ENCODE results near the gene GCGR.

The GCGR gene

GRCh38 chr17:81833160-81833920 is 29.4 kb downstream of the GCGR start, which contains the start of gene MCRIP1:
TSS of gene MCRIP1 (minus strand) at chr17:81833291. CDS start at chr17:81824506, 8,785 bp downstream.
- H3K9me3 ChIP-seq (ENCODE audit: control insufficient read depth, insufficient read depth, low read depth, low read length), result no peaks in the 10 kb centered on the region
- ChIA-PET POLR2A (interaction anchor here (0.6 to 2.0 kb wide), 26 partner anchors 8 to 265 kb away, joined by 3 to 10 read pairs (median 4); partner anchors contain the start of genes CENPX, DCXR, FASN and LRRC45), CTCF (interaction anchor here (0.5 to 3.0 kb wide), 6 partner anchors 11 to 99 kb away, joined by 3 to 12 read pairs (median 3); partner anchors contain the start of gene MAFG)
- peaks cover 0 to 4% of the 10 kb centered on the region in 2 experiments; a peak in 1 of 3 replicates for H3K36me3 ChIP-seq (ENCODE audit: control insufficient read depth in 2 of 2, insufficient read depth in 1 of 2, low read length in 2 of 2)
- peak within 1 kb of the TSS; percentile 95 for H3K27ac ChIP-seq (ENCODE audit: extremely low read depth, low read depth, low read length)
- no peaks in the 10 kb centered on the region for H3K4me1 ChIP-seq (ENCODE audit: control insufficient read depth, insufficient read depth, low read length)
- H3K4me3 ChIP-seq (ENCODE audit: low read depth, low read length), result peak within 1 kb of the TSS; percentile 77
- TF ChIP-seq ZNF221 (tag by site-specific recombination; IDR thresholded peaks at IDR 0.05; ENCODE audit: borderline replicate concordance), result no peak
- peak; percentile 19; the same call in 1 of the 2 replicates for TF ChIP-seq KLF9 (tag by site-specific recombination; IDR thresholded peaks at IDR 0.05; ENCODE audit: low read depth)
- TF ChIP-seq ZBTB7A (tag by site-specific recombination; IDR thresholded peaks at IDR 0.05; ENCODE audit: low read depth), result no peak
- no peak for TF ChIP-seq ZIC2 (tag by site-specific recombination; IDR thresholded peaks at IDR 0.05)
- no peak for TF ChIP-seq ZNF10 (tag by site-specific recombination; IDR thresholded peaks at IDR 0.05)
- no peak for TF ChIP-seq ZNF114 (tag by site-specific recombination; IDR thresholded peaks at IDR 0.05)
- TF ChIP-seq ZNF2 (tag by site-specific recombination; IDR thresholded peaks at IDR 0.05), result no peak
- TF ChIP-seq BCL11B (tag by site-specific recombination; IDR thresholded peaks at IDR 0.05; ENCODE audit: low read depth), result no peak
- TF ChIP-seq ATF2 (tag by site-specific recombination; IDR thresholded peaks at IDR 0.05; ENCODE audit: low read depth), result no peak
- no peak for TF ChIP-seq ZNF639 (tag by site-specific recombination; IDR thresholded peaks at IDR 0.05)
- TF ChIP-seq ZNF548 (tag by site-specific recombination; IDR thresholded peaks at IDR 0.05), result no peak
- no peak for TF ChIP-seq ZNF292 (tag by site-specific recombination; IDR thresholded peaks at IDR 0.05; ENCODE audit: borderline replicate concordance, low read depth)
- TF ChIP-seq ZNF629 (tag by site-specific recombination; IDR thresholded peaks at IDR 0.05), result peak; percentile 11; the same call in 1 of the 2 replicates
- TF ChIP-seq ZNF513 (tag by site-specific recombination; IDR thresholded peaks at IDR 0.05), result no peak
- no peak for TF ChIP-seq ZNF169 (tag by site-specific recombination; IDR thresholded peaks at IDR 0.05)
- no peak for TF ChIP-seq ZNF423 (tag by site-specific recombination; IDR thresholded peaks at IDR 0.05)
- no peak; the same call in 1 of the 2 replicates for TF ChIP-seq ZNF449 (tag by site-specific recombination; IDR thresholded peaks at IDR 0.05)
- 0 out of 2 replicates have a peak, but pooled peaks have one; percentile 32 for TF ChIP-seq ZNF394 (tag by site-specific recombination; IDR thresholded peaks at IDR 0.05; ENCODE audit: borderline replicate concordance)
- TF ChIP-seq ZNF23 (tag by site-specific recombination; IDR thresholded peaks at IDR 0.05; ENCODE audit: borderline replicate concordance), result no peak
- TF ChIP-seq ZNF624 (tag by site-specific recombination; IDR thresholded peaks at IDR 0.05), result no peak
- no peak for TF ChIP-seq ZNF768 (tag by site-specific recombination; IDR thresholded peaks at IDR 0.05)
- TF ChIP-seq ZNF280D (tag by site-specific recombination; IDR thresholded peaks at IDR 0.05), result no peak
- no peak for TF ChIP-seq ZNF37A (tag by site-specific recombination; IDR thresholded peaks at IDR 0.05)
- no peak for TF ChIP-seq ZNF514 (tag by site-specific recombination; IDR thresholded peaks at IDR 0.05)
- no peak for TF ChIP-seq ZNF239 (tag by site-specific recombination; IDR thresholded peaks at IDR 0.05)
- no peak for TF ChIP-seq ZNF610 (tag by site-specific recombination; IDR thresholded peaks at IDR 0.05; ENCODE audit: borderline replicate concordance)
- no peak for TF ChIP-seq ZNF555 (tag by site-specific recombination; conservative IDR thresholded peaks at IDR 0.05)
- no peak for TF ChIP-seq ZNF843 (tag by site-specific recombination; IDR thresholded peaks at IDR 0.05)
- TF ChIP-seq ZNF121 (tag by site-specific recombination; IDR thresholded peaks at IDR 0.05), result no peak
